WTC11 (cell line): ENCODE results near the gene E2F2. TPM values are rescaled to one million over a fixed set of nuclear protein-coding genes. Genes with fewer than 3 reads are reported as not detected.
"Not testable (repeated sequence)": the region's sequence is repeated elsewhere in the genome, so short reads cannot be mapped to it uniquely, and the experiment has no call there.

Experiments used
- ATAC-seq: fragments of 200-7000 bp; cut with Tn5 transposase; 2 replicates; pipeline ENCODE4 v1.10.0; 2021; ENCODE audit warnings: mild to moderate bottlenecking, moderate library complexity
- CTCF ChIA-PET: fragments of 300-600 bp; sonication (Branson Sonifier 250); formaldehyde crosslinking; loops from one replicate; lab custom pipeline; 2021; ENCODE audit warnings: antibody characterized with exemption; lab: Charles Lee
- POLR2A ChIA-PET: fragments of 350-600 bp; sonication (Branson Sonifier 250); formaldehyde crosslinking; loops from one replicate; lab custom pipeline; 2021; ENCODE audit warnings: antibody characterized with exemption; lab: Charles Lee
- DNase-seq: peaks from one replicate; pipeline ENCODE4 v3.0.0; 2021; ENCODE audit warnings: low spot score
- H3K27ac Mint-ChIP-seq: 2 replicates; pipeline ENCODE4 v1.8.0; 2021; ENCODE audit warnings: mixed read lengths
- H3K27me3 Mint-ChIP-seq: 2 replicates; pipeline ENCODE4 v1.8.0; 2021; ENCODE audit warnings: low read depth, mild to moderate bottlenecking, moderate library complexity, mixed read lengths
- H3K36me3 Mint-ChIP-seq: 2 replicates; pipeline ENCODE4 v1.8.0; 2021; ENCODE audit warnings: mixed read lengths
- H3K4me1 Mint-ChIP-seq: 2 replicates; pipeline ENCODE4 v1.8.0; 2022; ENCODE audit warnings: mixed read lengths
- H3K4me3 Mint-ChIP-seq: 2 replicates; pipeline ENCODE4 v1.8.0; 2021; ENCODE audit warnings: mild to moderate bottlenecking, moderate library complexity, mixed read lengths
- H3K9me3 Mint-ChIP-seq: 2 replicates; pipeline ENCODE4 v1.8.0; 2021; ENCODE audit warnings: mixed read lengths
- CDX4 ChIP-seq: fragments of 250-450 bp; sonication (Bioruptor Pico); IDR thresholded peaks from 2 replicates; pipeline ENCODE4 v1.9.0; 2021; ENCODE audit warnings: moderate library complexity, mild to moderate bottlenecking, inconsistent platforms, borderline replicate concordance
- CREB1 ChIP-seq: sonication (generic); formaldehyde crosslinking; IDR thresholded peaks from 2 replicates; pipeline ENCODE4 v1.8.0; 2023; ENCODE audit warnings: mild to moderate bottlenecking, missing genetic modification reagents
- CTCF ChIP-seq: fragments of 200-600 bp; IDR thresholded peaks from 2 replicates; pipeline ENCODE4 v1.8.0; 2022; ENCODE audit warnings: antibody characterized with exemption
- ELF4 ChIP-seq: sonication (generic); formaldehyde crosslinking; IDR thresholded peaks from 2 replicates; pipeline ENCODE4 v1.8.1; 2022; ENCODE audit warnings: low read depth, mild to moderate bottlenecking, moderate library complexity, missing genetic modification reagents
- FOXK1 ChIP-seq: sonication (generic); formaldehyde crosslinking; IDR thresholded peaks from 2 replicates; pipeline ENCODE4 v1.8.0; 2022; ENCODE audit warnings: mild to moderate bottlenecking, moderate library complexity, missing genetic modification reagents
- GTF2I ChIP-seq: fragments of 250-450 bp; sonication (Bioruptor Pico); conservative IDR thresholded peaks from 2 replicates; pipeline ENCODE4 v1.4.0; 2021; ENCODE audit warnings: mild to moderate bottlenecking
- NFYB ChIP-seq: sonication (generic); formaldehyde crosslinking; conservative IDR thresholded peaks from 2 replicates; pipeline ENCODE4 v1.8.0; 2022; ENCODE audit warnings: low read depth, missing genetic modification reagents
- NR2C2 ChIP-seq: sonication (generic); formaldehyde crosslinking; IDR thresholded peaks from 2 replicates; pipeline ENCODE4 v1.8.0; 2022; ENCODE audit warnings: mild to moderate bottlenecking, missing genetic modification reagents
- RORB ChIP-seq: fragments of 250-450 bp; sonication (Bioruptor Pico); IDR thresholded peaks from 2 replicates; pipeline ENCODE4 v1.9.0; 2021; ENCODE audit warnings: mild to moderate bottlenecking
- STAT6 ChIP-seq: sonication (generic); formaldehyde crosslinking; conservative IDR thresholded peaks from 2 replicates; pipeline ENCODE4 v1.8.1; 2023; ENCODE audit warnings: mild to moderate bottlenecking, low read depth, missing genetic modification reagents, moderate library complexity
- USF2 ChIP-seq: sonication (generic); formaldehyde crosslinking; IDR thresholded peaks from 2 replicates; pipeline ENCODE4 v1.8.1; 2023; ENCODE audit warnings: mild to moderate bottlenecking, missing genetic modification reagents, moderate library complexity
- ZNF317 ChIP-seq: sonication (generic); formaldehyde crosslinking; IDR thresholded peaks from 2 replicates; pipeline ENCODE4 v1.8.1; 2023; ENCODE audit warnings: low read depth, mild to moderate bottlenecking, moderate library complexity, missing genetic modification reagents, borderline replicate concordance
- ZNF423 ChIP-seq: fragments of 250-450 bp; sonication (Bioruptor Pico); IDR thresholded peaks from 2 replicates; pipeline ENCODE4 v2.1.2; 2022; ENCODE audit warnings: mild to moderate bottlenecking, moderate library complexity
- total RNA-seq: library from RNA; stranded (reverse); gene quantifications from 3 replicates; pipeline ENCODE4 v1.2.3, GENCODE V29; 2021
- TF ChIP-seq, protein P1 (sequence below): sonication (generic); formaldehyde crosslinking; IDR thresholded peaks from 2 replicates; pipeline ENCODE4 v1.8.1; 2022; ENCODE audit warnings: low read depth, missing genetic modification reagents, borderline replicate concordance

E2F2 gene
- total RNA-seq, 1 experiment from 2014 or later: 5.6 TPM

GRCh38 chr1:23544444-23545389 is 13.7 kb upstream of the E2F2 start:
- TF ChIP-seq FOXK1 (CRISPR knock-in tag) (no peak), RORB (no peak), CTCF (peak; percentile 92)
- TF ChIP-seq, all 79 proteins: peak for 1
- ChIA-PET POLR2A (interaction anchor here (2.0 kb wide), 1 partner anchor 93 kb away, joined by 8 read pairs; no protein-coding TSS in a partner anchor), CTCF (interaction anchor here (0.6 to 8.1 kb wide), 21 partner anchors 9 to 227 kb away, joined by 3 to 201 read pairs (median 5); partner anchors contain the start of genes E2F2, ID3, RPL11 and TCEA3)
- H3K27me3 Mint-ChIP-seq: no peaks in the 10 kb centered on the region
- H3K4me1 Mint-ChIP-seq: peaks cover 18% of the 10 kb centered on the region
- no peaks in the 10 kb centered on the region for H3K36me3 Mint-ChIP-seq
- no peak overlapping the region for H3K27ac Mint-ChIP-seq
- H3K9me3 Mint-ChIP-seq: no peaks in the 10 kb centered on the region
- ATAC-seq (peak; percentile 66), DNase-seq (peak; percentile 85)
- no peak overlapping the region for H3K4me3 Mint-ChIP-seq

GRCh38 chr1:23543707-23544443 is 12.8 kb upstream of the E2F2 start:
- Mint-ChIP-seq H3K4me3 (no peak overlapping the region), H3K9me3 (no peaks in the 10 kb centered on the region), H3K4me1 (peaks cover 16% of the 10 kb centered on the region), H3K36me3 (no peaks in the 10 kb centered on the region)
- POLR2A ChIA-PET: interaction anchor here (2.0 kb wide), 1 partner anchor 94 kb away, joined by 8 read pairs; no protein-coding TSS in a partner anchor
- no peak for ATAC-seq
- CTCF ChIA-PET: interaction anchor here (0.6 to 8.1 kb wide), 16 partner anchors 16 to 228 kb away, joined by 3 to 201 read pairs (median 5); partner anchors contain the start of genes ID3 and RPL11
- TF ChIP-seq STAT6: no peak
- TF ChIP-seq ELF4 (CRISPR knock-in tag): no peak
- TF ChIP-seq USF2: no peak
- TF ChIP-seq CDX4 (CRISPR knock-in tag): no peak
- TF ChIP-seq ZNF317 (CRISPR knock-in tag): no peak
- TF ChIP-seq, protein P1, sequence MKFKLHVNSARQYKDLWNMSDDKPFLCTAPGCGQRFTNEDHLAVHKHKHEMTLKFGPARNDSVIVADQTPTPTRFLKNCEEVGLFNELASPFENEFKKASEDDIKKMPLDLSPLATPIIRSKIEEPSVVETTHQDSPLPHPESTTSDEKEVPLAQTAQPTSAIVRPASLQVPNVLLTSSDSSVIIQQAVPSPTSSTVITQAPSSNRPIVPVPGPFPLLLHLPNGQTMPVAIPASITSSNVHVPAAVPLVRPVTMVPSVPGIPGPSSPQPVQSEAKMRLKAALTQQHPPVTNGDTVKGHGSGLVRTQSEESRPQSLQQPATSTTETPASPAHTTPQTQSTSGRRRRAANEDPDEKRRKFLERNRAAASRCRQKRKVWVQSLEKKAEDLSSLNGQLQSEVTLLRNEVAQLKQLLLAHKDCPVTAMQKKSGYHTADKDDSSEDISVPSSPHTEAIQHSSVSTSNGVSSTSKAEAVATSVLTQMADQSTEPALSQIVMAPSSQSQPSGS: no peak
- no peak for TF ChIP-seq GTF2I (CRISPR knock-in tag)
- TF ChIP-seq NFYB (CRISPR knock-in tag): no peak
- no peak for TF ChIP-seq CREB1
- no peak for TF ChIP-seq ZNF423 (CRISPR knock-in tag)
- TF ChIP-seq NR2C2: no peak
- TF ChIP-seq, all 79 proteins: peak for 0
- no peaks in the 10 kb centered on the region; the same call in 1 of the 2 replicates for H3K27me3 Mint-ChIP-seq
- no peak for DNase-seq
- no peak overlapping the region for H3K27ac Mint-ChIP-seq

DNA sequence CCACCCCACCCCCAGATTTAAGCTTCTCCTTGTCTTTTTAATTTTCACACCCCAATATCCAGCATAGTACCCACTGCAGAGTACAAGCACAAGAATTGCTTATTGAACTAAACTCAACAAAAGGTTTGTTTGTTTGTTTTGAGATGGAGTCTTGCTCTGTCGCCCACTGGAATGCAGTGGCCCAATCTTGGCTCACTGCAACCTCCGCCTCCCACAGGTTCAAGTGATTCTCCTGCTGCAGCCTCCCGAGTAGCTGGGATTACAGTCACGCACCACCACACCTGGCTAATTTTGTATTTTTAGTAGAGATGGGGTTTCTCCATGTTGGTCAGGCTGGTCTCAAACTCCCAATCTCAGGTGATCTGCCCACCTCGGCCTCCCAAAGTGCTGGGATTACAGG is 11.9 kb upstream of the E2F2 start:
- POLR2A ChIA-PET, H3K27ac Mint-ChIP-seq, H3K36me3 Mint-ChIP-seq, DNase-seq, ATAC-seq, H3K9me3 Mint-ChIP-seq, H3K27me3 Mint-ChIP-seq, H3K4me3 Mint-ChIP-seq: not testable (repeated sequence)
- CTCF ChIA-PET: interaction anchor here (1.4 to 8.1 kb wide), 3 partner anchors 92 to 114 kb away, joined by 4 to 201 read pairs (median 28); no protein-coding TSS in a partner anchor
- peaks cover 15% of the 10 kb centered on the region for H3K4me1 Mint-ChIP-seq
